Stimulated activated CD4-positive, alpha-beta T cell treated with anti-CD3 and anti-CD28 coated beads, Interleukin-4, amount 100 ng/mL, for 24 hours (primary cell): ENCODE data around the gene ALDH9A1.

Experiments
- DNase-seq: peaks from one replicate; pipeline ENCODE4 v3.0.0-alpha.2; 2020

ALDH9A1 gene

DNA sequence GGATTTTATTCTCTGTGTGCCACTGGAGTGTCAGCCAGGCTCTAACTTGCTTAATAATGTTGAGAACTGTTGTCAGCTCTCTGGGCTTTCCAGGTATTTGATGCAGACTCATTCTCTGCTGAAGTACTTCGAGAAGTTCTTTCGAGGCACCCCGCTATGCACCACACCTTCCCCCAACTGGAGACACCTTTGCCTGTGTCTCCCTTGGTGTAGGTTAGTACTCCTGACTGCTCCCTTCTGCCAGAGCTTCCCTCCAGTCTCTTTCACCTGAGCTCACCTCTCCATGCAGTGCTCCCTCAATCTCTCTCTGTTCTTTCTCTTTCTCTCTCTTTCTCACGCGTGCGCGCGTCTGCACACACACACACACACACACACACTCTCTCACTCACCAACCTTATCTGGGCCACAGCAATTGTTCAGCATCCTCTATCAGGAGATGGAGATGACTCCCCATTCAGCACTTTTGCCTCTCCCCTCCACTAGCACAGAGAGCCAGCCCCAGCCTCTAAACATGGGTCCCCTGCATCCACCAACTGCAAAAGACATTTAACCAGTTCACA is 81.3 kb downstream of the ALDH9A1 start:
- DNase-seq = no peak

DNA sequence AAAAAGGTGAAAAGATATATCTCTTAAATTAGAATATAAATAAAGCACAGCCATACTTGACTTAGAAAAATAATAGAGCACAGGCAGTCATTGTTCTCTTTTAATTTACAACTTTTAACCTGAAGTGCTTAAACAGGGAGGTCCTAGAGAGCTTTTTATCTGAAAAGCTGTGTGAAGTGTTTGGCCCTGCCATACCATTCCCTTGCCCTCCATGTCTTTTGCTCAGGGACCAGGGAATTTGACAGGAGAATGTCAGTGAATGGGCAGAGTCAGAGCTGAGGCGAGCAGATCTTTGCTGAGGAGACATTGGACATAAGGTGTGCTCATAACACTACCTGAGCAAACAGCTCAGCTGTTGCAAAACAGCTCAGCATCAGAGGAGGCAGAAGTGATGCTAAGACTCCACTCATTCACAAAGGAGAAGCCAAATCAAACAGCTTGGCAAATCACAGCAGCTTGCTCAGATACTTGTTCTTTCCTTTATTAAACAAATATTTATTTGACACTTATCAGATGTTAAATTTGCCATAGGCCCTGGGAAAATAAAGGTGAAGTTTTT is 82.2 kb downstream of the ALDH9A1 start:
- DNase-seq = no peak
